NT2/D1 (cell line): ENCODE results near the gene ARIH2.

Source experiments
- SUZ12 ChIP-seq: IDR thresholded peaks from 2 replicates; pipeline ENCODE4 v1.6.1; 2011; ENCODE audit not compliant: insufficient read length, insufficient read depth; ENCODE audit errors: extremely low read depth
- YY1 ChIP-seq: IDR thresholded peaks from 2 replicates; pipeline ENCODE4 v1.6.1; 2011; ENCODE audit not compliant: insufficient read length, insufficient read depth
- ZNF274 ChIP-seq: IDR thresholded peaks from 2 replicates; pipeline ENCODE4 v1.6.1; 2011; ENCODE audit warnings: mild to moderate bottlenecking, low read depth, low read length

GRCh38 chr3:48949376-48949717 lies 30.7 kb downstream of the ARIH2 start:
- TF ChIP-seq ZNF274 (no peak), SUZ12 (no peak), YY1 (no peak)
